Heart right ventricle (tissue), 16 donors: ENCODE data around the gene PSPN. TPM values are rescaled to one million over a fixed set of nuclear protein-coding genes. Genes with fewer than 3 reads are reported as not detected.

Experiments used
- ATAC-seq, 8 donors: fragments of 200-7000 bp; cut with Tn5 transposase; one replicate each; pipeline ENCODE4 v1.9.1; 2020; ENCODE audit warnings: mild to moderate bottlenecking in 8 of 8, moderate library complexity in 8 of 8, moderate number of reproducible peaks in 1 of 8
- DNase-seq, 2 donors: peaks; one replicate each; pipeline ENCODE4 v3.0.0-alpha.2; 2020
- H3K27ac ChIP-seq, 10 donors: fragments of 200-600 bp; sonication (generic) in 2 of 10; one replicate each; pipeline versions ENCODE4 v1.5.0 to v1.8.0; 2020 to 2022; ENCODE audit warnings: mild to moderate bottlenecking in 3 of 10
- H3K27me3 ChIP-seq, 7 donors: fragments of 200-600 bp; one replicate each; pipeline ENCODE4 v1.8.0; 2021 to 2022; ENCODE audit warnings: mild to moderate bottlenecking in 2 of 7
- H3K36me3 ChIP-seq, 9 donors: fragments of 200-600 bp; sonication (generic) in 1 of 9; one replicate each; pipeline versions ENCODE4 v1.5.0 to v1.8.0; 2020 to 2022; ENCODE audit warnings: mild to moderate bottlenecking in 2 of 9
- H3K4me1 ChIP-seq, 9 donors: fragments of 200-600 bp; sonication (generic) in 1 of 9; one replicate each; pipeline versions ENCODE4 v1.5.0 to v1.8.0; 2020 to 2022; ENCODE audit warnings: mild to moderate bottlenecking in 4 of 9
- H3K4me3 ChIP-seq, 10 donors: fragments of 200-600 bp; sonication (generic) in 2 of 10; one replicate each; pipeline versions ENCODE4 v1.5.0 to v1.8.0; 2020 to 2022; ENCODE audit warnings: mild to moderate bottlenecking in 7 of 10, moderate library complexity in 2 of 10
- H3K9me3 ChIP-seq, 11 donors: fragments of 200-600 bp in 10 of 11; sonication (generic) in 2 of 11; one replicate each; pipeline versions ENCODE4 v1.5.0 to v1.8.0; 2013 to 2022; ENCODE audit warnings: mild to moderate bottlenecking in 2 of 11, control low read depth in 1 of 11, moderate library complexity in 1 of 11
- WGBS, 2 donors: extraction: QIAGEN DNeasy Blood & Tissue Kit; methylation state at CpG; one replicate each; pipeline ENCODE4 v1.1.7; 2013; ENCODE audit warnings: inconsistent platforms in 1 of 2; 5-methylcytosine and 5-hydroxymethylcytosine counted together
- intact Hi-C, 10 donors: fragments of 100-400 bp; cut with DNase I; formaldehyde crosslinking; loops; one replicate each; pipeline versions ENCODE4 v1.11.1 to v1.14.2; 2022
- long read RNA-seq, 3 donors: library from polyadenylated mRNA; unstranded; transcript quantifications; one replicate each; pipeline ENCODE4 v2.0.0, GENCODE V29; 2020 to 2021
- polyA plus RNA-seq, 2 donors: library from polyadenylated mRNA; stranded (reverse); fragments of 200-250 nt; gene quantifications; one replicate each; pipeline ENCODE4 v1.2.3, GENCODE V29; 2013
- total RNA-seq, 10 donors: library from RNA; stranded (reverse); fragmentation: NEBNext Ultra II Directional in 3 of 10; extraction: Animal tissue kit (Norgen Biotek cat#: 25700) in 3 of 10; gene quantifications; one replicate each; pipeline versions ENCODE4 v1.2.1 to v1.2.4, GENCODE V29; 2021 to 2023
- TF ChIP-seq, protein P1 (sequence below), 9 donors: fragments of 200-600 bp; sonication (generic) in 2 of 9; IDR thresholded peaks; one replicate each; pipeline versions ENCODE4 v1.5.0 to v1.8.0; 2021 to 2022; ENCODE audit warnings: antibody characterized with exemption in 9 of 9, mild to moderate bottlenecking in 5 of 9, moderate library complexity in 1 of 9
- donor health status: Arrhythmogenic right ventricular cardiomyopathy.
- donor health status: ischemic (EF 13 %, LVEDD 7.1; RV severe dilation, severe dysfunction).
- donor health status: healthy with polysubstance abuse.
- donor health status: DM: no; HTN: yes; CAD: no.
- donor health status: DM: no; HTN: no; CAD: no.
- donor health status: ischemic (EF 25% LVEDD 6.9; RV normal size, moderate dysfunction).
- donor health status: ischemic (EF 25% LVEDD 5.7; RV mildly dilated, moderate dysfunction).
- donor health status: healthy.
- donor health status: DM: yes; HTN: yes; CAD: no.
- donor health status: Ischemic cardiomyopathy.
- donor health status: ischemic (EF 35%, LVEDD 5.7; RV mildly dilated, moderate dysfunction).
- donor health status: nonischemic (EF 11% LVEDD 7.7; RV severe dilation, severe dysfunction).
- donor health status: DM: yes; HTN: yes; CAD: no.
- donor health status: PGD.
- donor health status: ischemic (EF 29% LVEDD 5.4; RV normal size, mild dysfunction).
- donor health status: nonischemic (EF 23%, LVEDD 6.1; RV moderate dilation, normal function).

PSPN gene, protein sequence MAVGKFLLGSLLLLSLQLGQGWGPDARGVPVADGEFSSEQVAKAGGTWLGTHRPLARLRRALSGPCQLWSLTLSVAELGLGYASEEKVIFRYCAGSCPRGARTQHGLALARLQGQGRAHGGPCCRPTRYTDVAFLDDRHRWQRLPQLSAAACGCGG
- total RNA-seq (1 to 10 TPM in 1 of 10 donors, under 1 TPM in 9; 0.36 to 1.4 (median 0.61) TPM), polyA plus RNA-seq (under 1 TPM; 0.88 to 0.99 TPM)
- long read RNA-seq, donor 1, result 0 reads
- long read RNA-seq, donor 2, partial matches to known transcripts, result 0 of 1 reads
- long read RNA-seq, donor 2, other reads (novel, unspliced or antisense), result 0 of 1 reads
- long read RNA-seq, donor 3, partial matches to known transcripts, result 0 of 2 reads
- long read RNA-seq, donor 3, other reads (novel, unspliced or antisense), result 0 of 2 reads

DNA sequence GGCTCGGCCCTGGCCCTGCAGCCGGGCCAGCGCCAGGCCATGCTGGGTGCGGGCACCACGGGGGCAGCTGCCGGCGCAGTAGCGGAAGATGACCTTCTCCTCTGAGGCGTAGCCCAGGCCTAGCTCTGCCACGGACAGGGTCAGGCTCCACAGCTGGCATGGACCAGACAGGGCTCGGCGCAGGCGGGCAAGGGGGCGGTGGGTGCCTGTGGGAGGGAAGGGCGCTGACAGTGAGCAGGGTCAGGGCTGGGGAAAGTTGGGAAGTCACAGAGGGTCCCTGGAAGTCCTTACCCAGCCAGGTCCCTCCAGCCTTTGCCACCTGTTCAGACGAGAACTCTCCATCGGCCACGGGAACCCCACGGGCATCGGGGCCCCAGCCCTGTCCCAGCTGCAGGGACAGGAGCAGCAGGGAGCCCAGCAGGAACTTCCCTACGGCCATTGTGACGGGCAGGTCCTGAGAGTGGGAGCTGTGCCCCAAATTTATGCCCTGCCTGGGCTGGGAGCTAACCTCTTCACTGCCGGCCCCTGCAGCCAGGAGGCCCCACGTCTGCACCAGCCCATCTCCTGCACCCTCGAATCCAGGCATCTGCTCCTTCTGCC is at the start of gene PSPN:
Gene PSPN, minus strand, starts transcription at position 523 of the 600 bp plus-strand sequence. Its CDS starts 84 bp downstream, at position 439.
- TF ChIP-seq, protein P1, sequence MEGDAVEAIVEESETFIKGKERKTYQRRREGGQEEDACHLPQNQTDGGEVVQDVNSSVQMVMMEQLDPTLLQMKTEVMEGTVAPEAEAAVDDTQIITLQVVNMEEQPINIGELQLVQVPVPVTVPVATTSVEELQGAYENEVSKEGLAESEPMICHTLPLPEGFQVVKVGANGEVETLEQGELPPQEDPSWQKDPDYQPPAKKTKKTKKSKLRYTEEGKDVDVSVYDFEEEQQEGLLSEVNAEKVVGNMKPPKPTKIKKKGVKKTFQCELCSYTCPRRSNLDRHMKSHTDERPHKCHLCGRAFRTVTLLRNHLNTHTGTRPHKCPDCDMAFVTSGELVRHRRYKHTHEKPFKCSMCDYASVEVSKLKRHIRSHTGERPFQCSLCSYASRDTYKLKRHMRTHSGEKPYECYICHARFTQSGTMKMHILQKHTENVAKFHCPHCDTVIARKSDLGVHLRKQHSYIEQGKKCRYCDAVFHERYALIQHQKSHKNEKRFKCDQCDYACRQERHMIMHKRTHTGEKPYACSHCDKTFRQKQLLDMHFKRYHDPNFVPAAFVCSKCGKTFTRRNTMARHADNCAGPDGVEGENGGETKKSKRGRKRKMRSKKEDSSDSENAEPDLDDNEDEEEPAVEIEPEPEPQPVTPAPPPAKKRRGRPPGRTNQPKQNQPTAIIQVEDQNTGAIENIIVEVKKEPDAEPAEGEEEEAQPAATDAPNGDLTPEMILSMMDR (IDR thresholded peaks at IDR 0.05), result no peak
- peaks cover 0 to 9% (median 0%) of the 10 kb centered on the region in 11 donors for H3K9me3 ChIP-seq
- ATAC-seq, result no peak
- no peak for DNase-seq
- no peak within 1 kb of the TSS for H3K4me3 ChIP-seq
- H3K27me3 ChIP-seq, result no peaks in the 10 kb centered on the region
- intact Hi-C loops, result loop anchor here in 2 of 10 donors (10.0 kb wide), 2 partner anchors 49 to 359 kb away; partner anchors contain the start of genes GPR108 (in 1 of the 2), KHSRP (in 1 of the 2) and TRIP10 (in 1 of the 2)
- WGBS, 2 donors, result 88 to 90% methylated on average over 25 of the region's 25 CpGs
- H3K4me1 ChIP-seq, result peaks cover 0 to 26% (median 8%) of the 10 kb centered on the region in 9 donors
- peaks cover 2 to 42% (median 20%) of the 10 kb centered on the region in 9 donors for H3K36me3 ChIP-seq
- H3K27ac ChIP-seq, result peak within 1 kb of the TSS in 1 of 10 donors; percentile 36

DNA sequence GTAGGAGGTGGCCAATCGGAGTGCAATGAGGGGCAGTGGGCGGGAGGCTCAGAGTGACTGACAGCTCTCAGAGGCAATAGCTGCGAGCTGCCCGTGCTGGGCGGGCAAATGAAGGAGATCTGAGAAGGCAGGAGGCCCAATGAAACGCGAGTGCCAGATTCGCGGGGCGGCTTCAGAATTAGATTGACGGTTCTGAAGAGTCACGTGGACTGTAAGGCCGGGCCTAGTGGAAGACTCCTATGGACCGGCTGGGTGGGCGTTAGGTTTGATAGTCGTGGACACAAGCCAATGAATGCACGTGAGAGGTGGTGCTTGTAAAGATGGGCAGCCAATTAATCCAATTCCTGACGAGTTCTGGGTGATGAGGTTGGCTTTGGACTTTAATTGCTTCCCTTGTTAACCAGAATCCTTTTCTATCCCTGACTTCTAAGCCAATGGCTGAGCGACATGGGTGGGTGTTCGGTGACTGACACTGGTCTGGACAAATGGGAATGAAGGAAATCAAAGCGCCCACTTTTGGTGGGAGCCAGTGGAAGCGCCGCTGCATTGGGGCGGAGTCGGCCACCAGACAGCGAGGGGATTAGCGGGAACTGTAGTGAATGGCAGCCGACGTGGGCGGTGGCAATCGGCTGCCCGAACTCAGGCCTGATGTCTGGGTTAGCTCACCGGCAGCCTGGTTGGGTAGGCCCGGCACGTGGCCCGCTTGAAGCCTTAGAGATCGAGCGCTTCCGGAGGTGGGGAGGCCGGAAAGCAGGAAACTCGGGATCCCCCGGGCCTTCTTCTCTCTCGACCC is 49.4 kb upstream of the PSPN start:
- no peaks in the 10 kb centered on the region for H3K9me3 ChIP-seq
- intact Hi-C loops, result loop anchor here in 4 of 10 donors (1.0 to 10.0 kb wide), 4 partner anchors 32 to 52 kb away; partner anchors contain the start of genes ALKBH7 (in 3 of the 4), GTF2F1 (in 2 of the 4) and PSPN (in 1 of the 4)
- peak; percentile 99 to 100 for DNase-seq
- H3K27me3 ChIP-seq, result no peaks in the 10 kb centered on the region
- peaks cover 10 to 40% (median 29%) of the 10 kb centered on the region in 9 donors for H3K4me1 ChIP-seq
- peaks cover 0 to 23% (median 2%) of the 10 kb centered on the region in 9 donors for H3K36me3 ChIP-seq
- WGBS, 2 donors, result 5 to 6% methylated on average over 43 of the region's 43 CpGs
- H3K27ac ChIP-seq, result peak overlapping the region; percentile 32 to 94 (median 80)
- ATAC-seq, result peak; percentile 92 to 96 (median 96)
- TF ChIP-seq, protein P1 (IDR thresholded peaks at IDR 0.05), result peak in 1 of 9 donors; percentile 10
- H3K4me3 ChIP-seq, result peak overlapping the region in 9 of 10 donors; percentile 1 to 90 (median 39)

DNA sequence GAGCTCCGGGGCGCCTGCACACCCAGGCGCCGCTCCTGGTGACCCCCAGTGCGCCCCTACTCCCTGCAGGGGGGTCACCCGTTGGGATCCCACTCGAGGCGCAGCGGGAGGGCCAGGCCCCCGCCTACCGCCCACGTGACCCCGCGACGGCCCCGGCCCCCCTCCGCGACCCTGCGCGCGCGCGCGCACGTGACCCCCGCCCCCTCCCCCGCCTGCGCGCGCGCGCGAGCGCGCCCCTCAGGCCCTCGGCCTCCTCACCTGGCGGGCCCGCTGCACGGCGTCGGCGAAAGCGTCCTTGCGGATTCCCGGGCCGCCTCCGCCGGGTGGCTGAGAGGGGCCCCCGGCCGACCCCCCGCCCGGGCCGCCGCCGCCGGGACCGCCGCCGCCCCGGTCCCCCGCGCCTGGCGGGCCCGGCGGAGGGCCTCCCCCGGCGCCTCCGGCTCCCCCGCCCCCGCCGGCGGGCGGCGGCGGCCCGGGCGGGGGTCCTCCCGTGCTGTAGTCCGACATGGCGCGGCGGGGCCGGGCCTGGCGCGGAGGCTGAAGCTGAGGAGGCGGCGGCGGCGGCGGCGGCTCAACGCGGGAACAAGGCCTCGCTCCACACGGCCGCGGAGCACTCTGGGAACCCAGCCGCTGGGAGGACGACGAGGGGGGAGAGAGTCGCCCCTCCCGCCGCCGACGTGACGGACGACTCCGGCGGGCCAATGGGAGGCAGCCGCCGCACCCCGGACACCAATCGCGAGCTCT is 48.6 kb upstream of the PSPN start, which contains the start of gene KHSRP:
Gene KHSRP, minus strand, starts transcription at position 617 of the 744 bp plus-strand sequence. Its CDS starts 110 bp downstream, at position 507.
- intact Hi-C loops, result loop anchor here in 4 of 10 donors (1.0 to 10.0 kb wide), 4 partner anchors 31 to 52 kb away; partner anchors contain the start of genes ALKBH7 (in 3 of the 4), GTF2F1 (in 1 of the 4) and PSPN (in 1 of the 4)
- DNase-seq, result peak in 1 of 2 donors; percentile 34

More for the DNA sequence above, 48.6 kb upstream of the PSPN start, which contains the start of gene KHSRP:
- ATAC-seq, result no peak
- peak within 1 kb of the TSS; percentile 32 to 94 (median 82) for H3K27ac ChIP-seq
- H3K4me3 ChIP-seq, result peak within 1 kb of the TSS; percentile 61 to 92 (median 86)
- peaks cover 0 to 31% (median 10%) of the 10 kb centered on the region in 9 donors for H3K36me3 ChIP-seq
- no peaks in the 10 kb centered on the region for H3K9me3 ChIP-seq
- no peaks in the 10 kb centered on the region for H3K27me3 ChIP-seq
- H3K4me1 ChIP-seq, result peaks cover 10 to 47% (median 29%) of the 10 kb centered on the region in 9 donors
- TF ChIP-seq, protein P1 (IDR thresholded peaks at IDR 0.05), result no peak
- 0 to 1% methylated on average over 60 to 111 of the region's 114 CpGs for WGBS, 2 donors
